22Rv1 (cell line): Measurements from ENCODE around the gene GPC5.

ENCODE experiments used
- CTCF ChIP-seq: fragments of 450-650 bp; IDR thresholded peaks from 2 replicates; pipeline ENCODE4 v1.5.1; 2017; ENCODE audit warnings: mild to moderate bottlenecking
- ZFX ChIP-seq: fragments of 450-650 bp; IDR thresholded peaks from 2 replicates; pipeline ENCODE4 v1.6.1; 2017; ENCODE audit warnings: antibody characterized with exemption, borderline replicate concordance

- TF ChIP-seq CTCF (no peak), ZFX (no peak)
Measured at GRCh38 chr13:92197669-92198068, 799.2 kb downstream of the GPC5 start.
